GM18867 (cell line): Measurements from ENCODE around the gene CPNE5.

ENCODE experiments used
- ATAC-seq: cut with Tn5 transposase; IDR thresholded peaks from one replicate; pipeline ENCODE4 v1.9.1; 2021; ENCODE audit warnings: mild to moderate bottlenecking, moderate library complexity; ENCODE audit not compliant: unreplicated experiment

CPNE5 gene

DNA sequence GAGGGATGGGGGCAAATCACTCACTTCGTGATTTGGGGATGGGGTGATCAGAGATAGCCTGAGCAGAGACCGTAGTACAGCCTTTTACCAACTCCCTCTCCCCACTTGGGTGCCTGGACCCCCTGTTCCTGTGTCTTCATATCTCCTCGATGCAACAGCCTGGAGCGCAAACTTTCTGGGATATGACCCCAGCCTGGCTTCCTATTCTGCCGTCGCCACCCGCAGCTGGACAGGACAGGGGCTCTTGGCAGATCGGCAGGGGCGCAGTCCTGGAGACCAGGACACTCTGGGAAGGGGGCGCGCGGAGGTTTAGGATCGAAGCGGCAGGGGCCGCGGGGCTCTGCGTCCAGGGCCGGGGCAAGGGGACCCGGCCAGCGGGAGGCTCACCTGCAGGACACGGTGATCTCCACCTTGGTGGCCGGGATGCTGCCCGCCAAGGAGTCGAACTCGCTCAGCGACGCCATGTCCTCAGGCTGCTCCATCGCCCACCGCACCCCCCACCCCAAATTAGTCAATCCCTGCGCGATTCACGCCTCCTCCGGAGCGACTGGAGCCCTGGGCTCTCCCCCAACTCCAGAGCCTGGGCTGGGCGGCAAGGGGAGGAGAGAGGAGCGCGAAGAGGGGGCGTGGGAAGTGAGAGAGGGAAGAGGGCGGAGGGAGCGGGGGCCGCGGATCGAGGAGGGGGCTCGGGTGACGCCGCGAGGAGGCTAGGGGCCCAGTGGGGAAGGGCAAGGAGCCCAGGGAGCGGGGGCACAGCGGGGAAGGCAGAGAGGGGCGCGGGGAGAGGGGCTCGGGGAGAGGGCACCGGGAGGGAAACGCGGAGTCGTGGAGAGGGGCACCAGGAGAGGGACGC lies at the start of gene CPNE5:
CPNE5 (minus strand) TSS at position 549 of the 853 bp plus-strand sequence; CDS start at position 482, 67 bp downstream.
- no peak for ATAC-seq

DNA sequence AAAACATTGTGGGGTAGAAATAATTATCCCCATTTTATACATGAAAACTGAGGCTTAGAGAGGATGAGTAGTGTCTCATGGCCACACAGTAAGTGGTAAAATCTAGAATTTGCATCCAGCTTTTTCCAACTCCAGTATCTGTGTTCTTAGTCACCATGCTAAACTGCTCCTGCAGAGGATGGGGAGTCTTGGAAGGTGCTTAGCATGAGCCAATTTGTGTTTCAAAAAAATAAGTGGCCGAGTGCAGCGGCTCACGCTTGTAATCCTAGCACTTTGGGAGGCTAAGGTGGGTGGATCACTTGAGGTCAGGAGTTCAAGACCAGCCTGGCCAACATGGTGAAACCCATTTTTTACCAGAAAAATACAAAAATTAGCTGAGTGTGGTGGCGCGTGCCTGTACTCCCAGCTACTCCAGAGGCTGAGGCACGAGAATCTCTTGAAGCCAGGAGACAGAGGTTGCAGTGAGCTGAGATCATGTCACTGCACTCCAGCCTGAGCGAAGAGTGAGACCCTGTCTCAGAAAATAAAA lies 48.9 kb upstream of the CPNE5 start:
- ATAC-seq, result no peak

DNA sequence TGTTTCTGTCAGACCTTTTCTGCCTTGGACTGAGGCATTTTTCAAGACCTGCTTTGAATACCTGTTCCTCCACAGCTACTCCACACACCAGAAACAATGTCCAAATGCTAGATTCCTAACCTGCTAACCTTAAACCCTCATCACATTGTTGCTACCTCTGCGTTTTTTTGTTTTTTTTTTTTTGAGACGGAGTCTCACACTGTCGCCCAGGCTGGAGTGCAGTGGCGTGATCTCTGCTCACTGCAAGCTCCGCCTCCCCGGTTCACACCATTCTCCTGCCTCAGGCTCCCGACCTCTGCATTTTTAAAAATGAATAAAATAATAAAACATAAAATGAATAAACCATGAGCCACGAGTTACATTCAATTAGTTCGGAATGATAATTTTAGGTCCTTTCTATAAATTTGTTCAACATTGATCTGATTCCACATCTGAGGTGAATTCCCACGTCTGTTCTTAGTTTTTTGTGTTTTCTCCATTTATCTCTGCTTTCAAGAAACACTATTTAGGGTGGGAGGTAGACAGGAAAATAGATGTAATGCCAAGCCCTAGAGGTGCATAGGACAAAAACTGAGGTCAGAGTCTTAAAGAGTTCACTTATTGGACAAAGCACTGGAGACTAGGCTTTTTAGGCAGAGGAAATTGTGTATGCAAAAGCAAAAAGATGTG lies 47.8 kb upstream of the CPNE5 start:
- ATAC-seq, result no peak

DNA sequence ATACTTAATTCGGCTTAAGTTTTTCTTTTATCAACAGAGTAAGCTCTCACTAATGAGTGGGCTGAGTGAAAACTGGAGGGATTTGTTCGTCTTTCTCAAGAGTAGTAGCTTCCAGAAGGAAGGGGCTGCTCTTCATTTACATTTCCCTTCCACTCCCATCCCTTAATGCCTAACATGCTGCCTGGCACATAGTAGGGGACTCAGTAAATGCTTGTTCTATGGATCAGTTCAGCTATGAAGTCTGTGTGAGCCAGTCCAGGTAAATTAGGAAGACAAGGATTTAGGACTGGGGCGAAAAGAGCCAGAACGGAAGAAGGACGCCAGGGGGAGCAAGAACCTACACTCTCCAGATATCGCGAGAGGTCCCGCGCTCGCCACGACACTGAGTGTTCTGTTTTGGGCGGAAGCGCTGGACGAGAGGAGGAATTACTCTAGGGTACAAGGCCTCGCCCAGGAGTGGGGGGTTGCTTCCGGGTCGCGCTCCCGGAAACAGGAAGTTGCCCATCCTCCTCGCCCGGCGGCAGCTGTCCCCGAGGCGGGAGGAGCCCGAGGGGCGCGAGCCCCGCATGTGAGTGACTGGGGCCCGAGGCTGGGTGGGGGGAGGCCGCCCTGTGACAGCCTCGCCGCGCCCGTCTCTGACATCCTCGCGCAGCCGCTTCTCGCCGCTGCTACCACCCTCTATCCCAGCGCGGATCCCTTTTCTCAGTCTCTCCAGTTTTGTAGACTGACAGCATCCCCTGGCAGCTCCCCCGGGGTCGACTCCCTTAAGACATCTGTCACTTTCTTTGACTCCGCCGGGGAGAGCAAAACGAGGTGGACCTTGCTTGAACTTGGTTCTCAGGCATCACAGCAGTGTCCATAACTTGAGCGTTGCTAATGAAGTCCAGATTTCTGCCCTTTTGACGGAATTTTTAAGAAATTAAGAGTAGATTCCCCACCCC lies 46.5 kb upstream of the CPNE5 start, which contains the start of gene C6orf89:
C6orf89 (plus strand) TSS at position 492 of the 941 bp plus-strand sequence. CDS start 13,493 bp downstream, outside the sequence.
- peak; percentile 95 for ATAC-seq

DNA sequence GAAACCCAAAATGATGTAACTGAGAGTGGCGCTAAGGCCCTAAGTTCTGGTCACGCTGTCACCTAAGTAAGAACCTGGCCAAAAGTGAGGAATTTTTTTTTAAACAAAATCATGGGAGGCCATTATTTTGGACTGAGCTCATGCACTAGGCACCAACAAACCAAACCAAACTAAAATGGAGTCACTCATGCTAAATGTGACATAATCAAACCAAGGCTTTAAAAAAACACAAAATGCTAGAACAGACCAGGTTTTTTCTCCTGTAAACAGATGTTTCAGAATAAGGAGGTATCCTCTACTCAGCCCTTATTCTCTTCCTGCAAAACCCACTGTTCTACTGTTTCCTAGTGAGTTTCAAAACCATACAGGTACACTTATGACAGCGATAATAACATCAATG lies 45.4 kb upstream of the CPNE5 start:
- no peak for ATAC-seq

DNA sequence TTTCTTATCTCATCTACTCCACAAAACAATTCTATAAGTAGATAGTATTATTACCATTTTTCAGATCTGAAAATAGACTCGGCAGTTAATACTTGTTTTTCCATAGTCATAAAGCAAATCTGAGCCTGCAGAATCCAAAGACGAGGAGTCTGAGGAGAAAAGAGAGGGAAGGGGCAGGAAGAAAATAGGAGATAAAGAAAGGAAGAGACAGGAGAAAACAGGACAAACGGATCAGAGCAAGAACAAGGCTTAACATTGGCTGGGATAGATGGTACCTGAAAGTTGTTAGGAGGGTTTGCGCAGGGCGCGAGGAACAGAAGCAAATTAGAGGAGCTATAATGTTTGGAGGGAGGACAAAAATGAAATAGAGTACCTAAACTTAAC lies 36.0 kb upstream of the CPNE5 start:
- no peak for ATAC-seq

DNA sequence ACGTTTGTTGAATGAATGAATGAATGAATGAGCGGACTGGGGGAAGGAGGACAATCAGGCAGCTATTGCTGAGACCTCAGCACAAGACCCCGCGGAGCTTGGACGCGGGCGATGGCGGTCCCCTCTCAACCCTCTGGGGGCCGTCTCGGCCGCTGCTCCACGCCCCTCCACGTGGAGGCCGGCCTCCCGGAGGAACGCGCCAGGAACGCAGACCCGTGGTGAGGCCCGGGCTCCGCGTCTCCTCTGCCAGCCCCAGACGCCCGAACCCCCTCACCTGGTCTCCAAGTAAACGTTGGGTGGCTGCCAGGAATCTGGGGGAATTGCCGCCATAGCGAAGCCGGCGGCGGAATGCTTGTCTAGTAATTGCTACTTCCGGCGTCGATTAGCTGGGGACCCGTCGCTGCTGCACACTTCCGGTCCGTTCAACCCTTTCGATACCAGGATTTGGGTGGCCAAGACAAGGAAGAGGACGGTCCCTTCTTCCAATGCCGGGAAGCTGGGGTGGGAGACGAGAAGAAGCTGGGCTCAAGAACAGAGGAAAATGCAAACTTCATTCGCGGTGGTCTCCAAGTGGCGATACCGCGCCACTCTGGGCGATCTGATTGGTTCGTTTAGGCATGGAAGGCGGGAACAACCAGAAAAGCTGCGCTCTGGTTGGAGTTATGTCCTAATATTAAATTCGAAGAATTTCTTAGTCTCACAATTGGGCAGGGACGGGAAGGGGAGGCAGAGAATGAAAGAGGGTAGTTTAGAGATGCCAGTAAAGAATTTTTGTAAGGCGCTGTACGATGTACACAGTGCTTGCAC lies 35.4 kb upstream of the CPNE5 start, which contains the start of gene PPIL1:
PPIL1 (minus strand) TSS at position 361 of the 807 bp plus-strand sequence; CDS start at position 330, 31 bp downstream.
- ATAC-seq, result peak; percentile 71

DNA sequence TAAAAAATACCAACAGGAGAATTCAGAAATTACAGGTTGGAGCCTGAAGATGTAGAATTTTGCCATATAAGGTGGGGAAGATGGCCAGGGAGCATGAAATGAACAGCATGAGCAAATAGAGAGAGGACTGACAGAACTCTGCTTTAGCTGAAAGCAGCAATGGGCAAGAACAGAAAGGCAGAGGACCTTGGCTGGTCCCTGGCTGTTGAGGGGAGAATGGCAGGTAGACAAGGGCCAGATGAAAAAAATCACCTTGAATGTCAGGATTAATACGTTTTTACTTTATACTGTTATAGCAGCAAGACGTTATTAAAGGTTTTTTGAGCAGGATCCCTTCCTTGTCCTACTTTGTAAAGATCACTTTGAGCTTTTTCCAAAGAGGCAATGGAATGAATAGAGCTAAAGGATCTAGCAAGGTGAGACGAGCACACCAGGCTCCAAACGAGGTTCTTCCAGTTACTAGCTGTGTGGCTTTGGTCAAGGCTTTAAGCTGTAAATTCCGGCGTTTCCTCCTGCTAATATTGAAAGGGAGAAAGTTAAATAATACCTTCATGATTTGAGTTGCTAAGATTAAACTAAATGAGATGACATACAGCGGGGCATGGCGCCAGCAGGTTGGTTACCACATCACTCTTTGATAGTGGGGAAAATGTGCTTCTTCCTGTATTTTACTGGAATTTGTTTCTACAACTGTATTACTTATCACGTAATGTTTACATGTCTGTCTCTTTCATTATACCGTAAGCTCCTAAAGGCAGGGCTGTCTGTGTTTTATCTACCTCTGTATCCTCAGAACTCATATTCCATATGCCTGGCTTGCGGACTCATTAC lies 34.6 kb upstream of the CPNE5 start:
- ATAC-seq, result peak; percentile 2

DNA sequence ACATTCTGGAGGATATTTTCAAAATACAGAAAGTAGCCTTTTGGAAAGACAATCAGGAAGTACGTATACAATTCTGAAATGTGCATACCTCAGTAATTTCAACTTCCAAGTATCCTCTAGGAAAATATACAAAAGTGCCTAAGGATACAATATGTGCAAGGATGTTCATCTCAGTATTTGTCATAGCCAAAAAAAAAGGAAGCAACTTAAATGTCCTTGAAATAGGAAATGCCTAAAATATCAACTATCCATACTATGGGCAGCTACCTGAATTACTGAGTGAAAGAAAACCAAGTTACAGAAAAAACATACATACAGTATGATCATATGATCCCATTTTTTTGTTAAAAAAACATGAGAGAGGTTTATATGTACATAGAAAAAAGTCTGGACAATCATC lies 33.9 kb upstream of the CPNE5 start:
- no peak for ATAC-seq

DNA sequence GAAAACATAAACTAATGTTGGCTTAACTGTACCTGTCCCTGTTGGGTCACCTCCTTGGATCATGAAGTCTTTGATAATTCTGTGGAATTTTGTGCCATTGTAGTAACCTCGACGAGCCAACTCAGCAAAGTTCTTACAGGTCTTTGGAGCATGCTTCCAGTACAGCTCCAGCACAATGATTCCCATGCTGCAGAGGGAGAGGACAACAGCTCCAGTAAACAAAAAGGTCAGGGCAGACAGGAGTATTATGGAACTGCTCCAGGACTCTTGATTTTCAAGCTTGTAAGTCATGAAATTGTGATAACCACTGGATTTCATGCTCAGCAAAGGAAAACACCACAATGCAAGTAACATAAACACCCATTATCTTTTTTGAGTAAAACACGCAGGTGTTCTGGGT lies 32.4 kb upstream of the CPNE5 start:
- no peak for ATAC-seq

DNA sequence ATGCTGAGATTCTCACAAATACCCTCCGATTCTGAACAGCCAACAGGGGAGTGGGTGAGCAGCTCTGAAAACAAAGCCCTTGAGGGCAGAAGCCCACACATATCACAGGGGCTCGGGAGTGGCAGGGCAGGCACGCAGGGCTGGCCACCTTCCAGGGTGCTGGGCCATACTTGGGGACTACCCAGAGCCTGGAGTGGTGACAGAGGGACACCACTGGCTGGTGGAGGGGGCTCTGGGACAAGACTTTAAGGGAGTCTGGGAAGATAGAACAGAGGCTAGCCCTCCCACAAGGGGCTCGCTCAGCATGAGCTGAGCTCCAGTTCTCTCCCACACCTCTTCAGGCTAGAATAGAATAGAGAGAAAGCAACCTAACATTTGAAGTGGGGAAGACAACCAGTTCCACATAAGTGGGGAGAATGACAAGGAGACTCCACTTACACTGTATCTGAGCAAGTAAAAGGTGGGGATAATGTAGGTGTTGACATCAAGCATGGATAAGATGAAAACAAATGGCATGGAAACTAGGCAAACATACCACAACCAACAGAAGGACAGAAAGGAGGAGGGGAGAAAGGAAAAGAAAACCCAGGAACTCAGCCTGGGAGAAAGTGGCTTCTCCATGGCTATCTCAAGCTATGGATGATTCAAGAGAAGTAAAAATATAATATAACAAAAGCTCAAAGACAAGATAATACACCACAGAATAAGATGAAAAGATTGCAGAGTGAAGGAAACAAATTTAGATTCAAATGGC lies 28.4 kb upstream of the CPNE5 start:
- no peak for ATAC-seq

DNA sequence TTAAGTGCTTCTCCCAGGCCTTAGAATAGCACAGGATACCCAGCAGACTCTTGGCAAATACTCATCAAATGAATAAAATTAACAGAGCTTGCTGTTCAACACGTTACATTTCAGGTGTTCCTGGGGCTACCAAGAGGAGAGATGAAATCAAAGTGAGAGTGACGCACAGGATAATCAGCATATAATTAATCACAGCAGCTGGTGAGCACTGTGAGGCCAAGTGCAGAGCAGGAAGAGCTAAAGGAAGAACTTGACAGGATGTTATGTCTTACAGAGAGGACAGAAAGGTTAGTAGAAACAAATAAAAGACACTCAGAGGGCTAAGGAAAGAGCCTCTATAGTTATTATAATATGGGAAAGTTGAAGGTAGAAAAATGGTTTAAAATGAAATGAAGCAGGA lies 26.6 kb upstream of the CPNE5 start:
- ATAC-seq, result no peak

DNA sequence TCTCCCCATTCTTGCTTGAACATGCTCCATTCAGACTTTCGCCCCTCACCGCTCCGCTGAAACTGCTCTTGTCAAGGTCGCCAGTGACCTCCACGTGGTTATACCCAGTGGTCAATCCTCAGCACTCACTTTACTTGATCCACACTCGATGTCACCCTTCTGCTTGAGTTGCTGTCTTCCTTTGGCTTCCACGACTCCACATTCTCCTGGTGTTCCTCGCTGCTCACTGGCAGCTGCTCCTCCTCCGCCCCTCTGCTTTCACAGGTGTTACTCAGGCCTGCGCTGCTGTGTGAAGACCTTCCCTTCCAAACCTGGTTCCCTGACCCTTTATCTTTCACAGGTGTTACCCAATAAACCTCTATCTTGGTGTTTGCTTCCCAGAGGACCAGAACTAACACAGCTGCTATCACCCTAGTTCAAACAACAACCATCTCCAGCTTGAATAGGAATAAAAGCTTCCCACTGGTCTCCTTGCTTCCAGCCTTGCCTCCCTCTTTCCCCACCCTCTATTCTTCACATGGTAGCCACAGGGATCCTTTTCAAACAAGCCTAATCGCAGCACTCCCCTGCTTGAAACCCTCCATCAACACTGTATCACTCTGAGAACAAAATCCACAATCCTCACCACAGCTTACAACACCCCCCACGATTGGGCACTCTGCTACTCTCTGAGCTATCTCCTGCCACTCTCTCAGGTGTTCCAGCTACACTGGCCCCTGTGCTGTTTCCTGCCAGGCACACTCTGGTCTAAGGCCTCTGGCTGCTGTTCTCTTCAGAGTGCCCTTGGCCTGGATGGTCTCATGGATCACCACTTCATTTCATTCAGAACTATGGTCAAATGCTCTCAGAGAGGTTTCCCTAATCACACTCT lies 24.7 kb upstream of the CPNE5 start:
- ATAC-seq, result no peak

DNA sequence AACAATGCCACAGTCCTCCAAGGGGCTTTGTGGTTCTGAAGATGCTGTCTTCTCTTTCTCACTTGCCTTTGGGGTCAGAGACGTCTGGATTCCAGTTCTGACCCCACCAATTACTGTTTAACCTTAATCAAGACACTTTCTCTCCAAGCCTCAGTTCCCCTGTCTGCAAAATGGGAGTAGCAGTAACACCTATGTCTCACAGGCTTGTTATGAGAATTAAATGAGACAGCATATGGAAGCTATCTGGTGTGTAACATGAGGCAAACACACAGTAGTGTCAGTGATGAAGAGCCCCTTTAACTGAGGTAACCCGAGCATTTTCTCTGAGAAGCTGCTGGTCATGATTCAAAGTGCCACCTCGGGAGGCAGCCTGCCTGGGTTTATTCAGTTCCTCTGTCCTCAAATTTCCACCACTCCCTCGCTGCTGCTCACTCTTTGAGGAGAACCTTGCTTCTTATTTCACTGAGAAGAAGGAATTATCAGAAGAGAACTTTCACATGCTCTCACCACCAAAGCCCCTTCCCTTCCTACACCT lies 23.7 kb upstream of the CPNE5 start:
- no peak for ATAC-seq

DNA sequence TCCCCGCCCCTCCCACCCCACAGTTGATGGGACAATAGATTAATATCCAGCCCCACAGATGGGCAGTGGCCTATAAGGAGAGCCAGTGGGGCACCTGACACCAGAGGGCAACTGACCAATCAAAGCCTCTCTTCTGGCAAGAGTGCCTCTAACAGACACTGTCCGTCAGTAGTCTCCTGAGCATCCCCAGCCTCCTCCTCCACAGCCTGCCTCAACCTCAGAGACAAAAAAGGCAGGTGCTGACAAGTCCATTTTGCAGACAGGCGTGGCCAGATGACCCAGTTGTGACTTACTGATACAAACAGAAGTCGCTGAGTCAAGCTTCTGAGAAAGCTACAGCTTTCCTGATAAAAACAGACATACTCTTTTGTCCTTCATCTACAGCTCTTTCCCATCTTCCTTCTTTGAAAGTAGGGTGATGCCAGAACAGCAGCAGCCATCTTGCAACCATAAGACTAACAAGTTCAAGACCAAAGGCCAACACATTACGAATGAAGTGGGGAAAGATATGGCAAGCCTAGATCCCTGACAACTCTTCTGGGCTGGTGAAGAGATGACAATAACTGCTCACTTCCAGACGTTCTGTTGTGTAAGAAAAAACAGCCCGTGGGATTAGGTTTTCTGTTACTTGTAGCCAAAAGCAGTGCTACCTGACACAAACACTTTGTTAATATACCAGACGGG lies 23.1 kb upstream of the CPNE5 start:
- no peak for ATAC-seq

DNA sequence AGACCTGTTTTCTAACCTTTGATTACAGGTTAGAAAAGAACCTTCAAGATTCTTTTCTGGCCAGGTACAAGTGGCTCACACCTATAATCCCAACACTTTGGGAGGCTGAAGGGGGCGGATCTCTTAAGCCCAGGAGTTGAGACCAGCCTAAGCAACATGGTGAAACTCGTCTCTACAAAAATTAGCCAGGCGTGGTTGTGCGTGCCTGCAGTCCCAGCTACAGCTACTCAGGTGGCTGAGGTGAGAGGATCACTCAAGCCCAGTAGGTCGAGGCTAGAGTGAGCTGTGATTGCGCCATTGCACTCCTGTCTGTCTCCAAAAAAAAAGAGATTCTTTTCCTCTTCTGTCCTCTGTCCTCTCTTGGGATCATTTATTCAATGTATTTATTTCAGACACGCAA lies 20.9 kb upstream of the CPNE5 start:
- ATAC-seq, result no peak
